Stimulated activated CD8-positive, alpha-beta memory T cell treated with anti-CD3 and anti-CD28 coated beads, Interleukin-15, amount 100 ng/mL, for 24 hours (primary cell): Measurements from ENCODE around the gene WNT1.

ENCODE experiments used
- DNase-seq: peaks from one replicate; pipeline ENCODE4 v3.0.0-alpha.2; 2020; ENCODE audit warnings: low read depth

WNT1 gene

GRCh38 chr12:48980953-48981756, 3.0 kb downstream of the WNT1 start:
- no peak for DNase-seq

- no peak for DNase-seq
These were observed 3.6 kb downstream of the WNT1 start for GRCh38 chr12:48981757-48982157.

GRCh38 chr12:48982397-48983080, 4.4 kb downstream of the WNT1 start:
- no peak for DNase-seq

GRCh38 chr12:48985475-48985897, 7.4 kb downstream of the WNT1 start:
- no peak for DNase-seq

- DNase-seq, result no peak
These were observed 7.8 kb downstream of the WNT1 start for GRCh38 chr12:48985901-48986300.

- DNase-seq, result no peak
These were observed 8.7 kb downstream of the WNT1 start for GRCh38 chr12:48986720-48987291.

GRCh38 chr12:48988030-48988649, 10.0 kb downstream of the WNT1 start:
- peak; percentile 61 for DNase-seq

- DNase-seq, result no peak
These were observed 12.4 kb downstream of the WNT1 start for GRCh38 chr12:48990552-48990951.

GRCh38 chr12:48991247-48992050, 13.3 kb downstream of the WNT1 start:
- no peak for DNase-seq

- DNase-seq, result no peak
These were observed 15.7 kb downstream of the WNT1 start for GRCh38 chr12:48993787-48994186.

GRCh38 chr12:48994224-48995085, 16.3 kb downstream of the WNT1 start:
- DNase-seq, result no peak

GRCh38 chr12:48995086-48995879, 17.2 kb downstream of the WNT1 start:
- no peak for DNase-seq

GRCh38 chr12:48996794-48997718, 18.9 kb downstream of the WNT1 start:
- DNase-seq, result no peak

GRCh38 chr12:48997719-48998496, 19.8 kb downstream of the WNT1 start:
- DNase-seq, result no peak

GRCh38 chr12:48998497-48999353, 20.6 kb downstream of the WNT1 start:
- no peak for DNase-seq

- no peak for DNase-seq
These were observed 21.4 kb downstream of the WNT1 start, which contains the start of gene DDN for GRCh38 chr12:48999371-49000131. DDN (minus strand) TSS chr12:48999375; CDS start chr12:48999287, 88 bp downstream.
